Kidney capillary endothelial cell (primary cell): ENCODE measurements around the gene TMPRSS3.

Source experiments
- DNase-seq: peaks from one replicate; pipeline ENCODE4 v3.0.0-alpha.2; 2018; ENCODE audit warnings: low spot score

The TMPRSS3 gene

DNA sequence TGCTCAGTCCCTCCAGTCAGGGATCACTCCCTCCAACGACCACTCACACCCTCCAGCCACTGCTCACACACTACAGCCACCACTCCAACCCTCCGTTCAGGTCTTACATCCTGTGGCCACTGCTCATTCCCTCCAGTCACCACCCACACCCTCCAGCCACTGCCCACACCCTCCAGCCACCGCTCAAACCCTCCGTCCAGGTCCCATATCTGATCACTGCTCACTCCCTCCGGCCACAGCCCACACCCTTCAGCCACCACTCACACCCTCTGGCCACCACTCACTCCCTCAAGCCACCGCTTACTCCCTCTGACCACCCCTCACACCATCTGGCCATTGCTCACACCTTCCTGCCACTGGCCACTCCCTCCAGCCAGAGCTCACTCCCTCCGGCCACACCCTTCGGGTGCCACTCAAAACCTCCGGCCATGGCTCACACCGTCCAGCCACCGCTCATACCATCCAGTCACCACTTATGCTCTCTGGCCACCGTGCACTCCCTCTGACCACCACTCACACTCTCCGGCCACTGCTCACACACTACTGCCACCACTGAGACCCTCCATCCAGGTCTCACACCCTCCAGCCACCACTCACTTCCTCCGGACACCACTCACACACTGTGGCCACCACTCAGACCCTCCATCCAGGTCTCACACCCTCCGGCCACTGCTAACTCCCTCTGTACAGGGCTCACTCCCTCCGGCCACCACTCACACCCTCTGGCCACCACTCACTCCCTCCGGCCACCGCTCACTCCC, 24.8 kb downstream of the TMPRSS3 start:
- DNase-seq = no peak

DNA sequence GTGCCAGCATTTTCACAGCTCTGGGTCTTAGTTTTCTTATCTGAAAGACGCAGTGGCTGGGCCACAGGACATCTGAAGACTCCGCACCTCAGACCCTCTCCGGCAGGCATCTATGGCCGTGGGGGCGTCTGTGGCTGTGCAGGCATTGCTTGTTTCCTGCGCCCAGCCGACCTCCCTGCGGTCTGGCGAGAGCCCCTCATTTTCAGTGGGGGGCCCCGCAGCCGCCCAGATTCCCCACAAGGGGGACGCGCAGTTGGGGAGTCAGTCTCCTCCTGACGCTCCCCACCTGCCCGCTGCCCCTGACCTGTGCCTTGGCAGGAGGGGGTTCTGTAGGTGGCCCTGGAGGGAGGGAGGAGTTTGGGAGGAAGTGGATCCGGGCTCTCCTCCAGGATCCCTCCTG, 26.0 kb downstream of the TMPRSS3 start:
- no peak for DNase-seq

DNA sequence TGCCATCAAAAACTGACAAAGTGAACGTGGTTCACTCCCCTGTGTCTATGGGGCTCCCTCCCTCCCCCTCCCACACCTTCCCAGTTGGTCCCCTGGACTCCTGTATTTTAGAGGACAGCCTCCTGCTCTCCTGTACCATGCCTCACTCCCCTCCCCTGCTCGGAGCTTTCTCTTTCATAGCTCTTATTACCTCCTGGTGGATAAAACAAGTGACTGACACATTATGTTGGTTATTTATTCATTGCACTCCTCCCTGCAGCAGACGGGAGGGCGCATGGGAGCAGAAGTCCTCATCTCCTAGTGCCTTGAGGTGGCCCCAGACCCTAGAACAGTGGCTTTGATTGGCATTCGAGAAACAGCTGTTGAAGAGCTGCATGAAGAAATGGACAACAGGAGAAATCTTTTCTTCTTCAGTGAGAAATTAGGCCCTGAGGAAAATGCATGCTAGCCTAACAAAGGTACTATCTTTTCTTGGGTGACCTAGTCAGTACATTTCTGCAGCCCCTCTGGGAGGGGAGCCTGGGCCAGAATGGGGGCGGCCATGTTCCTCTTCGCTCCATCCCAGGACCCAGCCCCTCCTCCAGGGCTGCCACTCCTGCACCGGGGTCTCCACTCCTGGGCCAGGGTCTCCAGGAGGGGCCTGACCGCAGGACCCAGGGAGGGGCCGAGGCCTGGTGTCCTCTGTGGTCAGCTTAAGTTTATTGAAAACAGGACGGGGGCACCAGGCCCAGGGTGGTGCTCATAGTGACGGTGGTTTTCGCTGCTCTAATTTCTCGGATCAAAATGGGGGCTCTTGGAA, 28.3 kb downstream of the TMPRSS3 start:
- DNase-seq = no peak

DNA sequence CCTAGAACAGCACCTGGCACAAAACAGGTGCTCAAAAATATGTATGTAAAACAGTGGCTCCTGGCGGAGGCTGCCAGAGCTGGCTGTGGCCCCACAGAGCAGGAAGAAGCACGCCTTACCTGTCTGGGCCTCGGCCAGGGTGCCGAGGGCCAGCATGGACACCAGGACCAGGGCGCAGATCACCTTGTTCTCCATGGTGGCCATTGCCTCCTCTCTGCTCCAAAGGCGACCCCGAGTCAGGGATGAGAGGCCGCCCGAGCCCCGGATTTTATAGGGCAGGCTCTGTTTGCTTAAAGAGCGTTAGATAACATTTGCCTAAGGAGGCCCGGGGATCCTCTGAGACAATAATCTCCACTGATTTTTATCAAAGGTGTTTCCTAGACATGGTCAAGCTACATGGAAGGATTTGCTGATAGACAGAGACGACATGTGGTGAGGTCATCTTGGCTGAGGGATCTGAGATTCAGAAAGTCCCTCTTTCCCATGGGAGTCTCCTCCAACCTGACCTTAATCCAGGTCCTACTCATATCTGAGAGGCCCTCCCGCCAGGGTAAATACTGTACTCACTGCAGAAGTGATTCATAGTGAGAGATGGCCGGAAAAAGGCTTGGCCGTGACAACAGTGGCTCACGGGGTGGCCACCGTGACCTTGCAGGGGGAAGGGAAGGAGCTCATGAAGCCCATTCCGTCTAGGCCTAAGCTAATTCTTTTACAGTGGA, 29.4 kb downstream of the TMPRSS3 start, which contains the start of gene TFF1:
TSS of gene TFF1 (minus strand) at position 244 of the 719 bp plus-strand sequence. CDS start at position 204, 40 bp downstream.
- peak; percentile 38 for DNase-seq

DNA sequence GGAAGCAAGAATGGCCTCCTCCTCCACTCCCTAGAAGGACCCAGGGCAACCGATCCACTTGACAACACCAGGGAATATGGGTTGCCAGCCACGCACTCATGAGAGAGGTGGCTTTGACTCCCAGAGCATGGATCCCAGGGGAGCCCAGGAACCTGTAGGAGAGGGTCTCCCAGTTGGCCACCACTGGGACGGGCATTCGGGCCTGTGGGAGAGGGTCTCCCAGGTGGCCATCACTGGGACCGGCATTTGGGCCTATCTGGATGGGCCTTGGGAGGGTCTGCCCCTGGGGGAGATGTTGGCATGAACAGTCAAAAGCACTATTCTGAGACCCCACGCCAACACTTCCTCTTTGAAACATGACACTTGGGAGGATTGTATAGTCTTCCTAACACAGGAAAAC, 30.1 kb downstream of the TMPRSS3 start:
- no peak for DNase-seq

DNA sequence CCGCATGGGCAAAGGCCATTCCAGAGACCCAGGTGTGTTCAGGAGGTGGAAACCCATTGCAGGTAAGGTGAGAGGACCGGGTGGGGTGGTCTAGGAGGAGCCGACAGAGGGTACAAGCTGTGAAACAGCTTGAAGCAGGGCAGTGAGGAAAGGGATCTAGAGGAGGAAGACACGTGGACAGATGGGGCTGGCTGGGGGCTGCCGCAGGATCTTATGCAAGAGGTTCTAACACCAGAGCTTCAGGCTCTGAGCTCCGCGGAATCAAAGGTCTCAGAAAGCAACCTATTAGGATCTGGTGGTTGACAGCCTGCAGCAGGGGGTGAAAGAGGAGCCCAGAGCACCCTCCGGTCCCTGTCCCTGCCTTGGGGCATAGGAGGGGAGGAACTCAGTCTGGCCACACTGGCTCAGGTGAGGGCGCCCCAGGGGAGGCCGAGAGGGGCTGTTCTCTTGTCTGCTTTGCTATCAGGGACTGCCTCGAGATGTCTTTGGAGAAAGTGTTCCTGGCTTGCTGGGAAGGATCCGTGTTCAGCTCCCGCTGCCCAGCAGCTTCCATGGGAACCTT, 31.5 kb downstream of the TMPRSS3 start:
- DNase-seq = no peak

DNA sequence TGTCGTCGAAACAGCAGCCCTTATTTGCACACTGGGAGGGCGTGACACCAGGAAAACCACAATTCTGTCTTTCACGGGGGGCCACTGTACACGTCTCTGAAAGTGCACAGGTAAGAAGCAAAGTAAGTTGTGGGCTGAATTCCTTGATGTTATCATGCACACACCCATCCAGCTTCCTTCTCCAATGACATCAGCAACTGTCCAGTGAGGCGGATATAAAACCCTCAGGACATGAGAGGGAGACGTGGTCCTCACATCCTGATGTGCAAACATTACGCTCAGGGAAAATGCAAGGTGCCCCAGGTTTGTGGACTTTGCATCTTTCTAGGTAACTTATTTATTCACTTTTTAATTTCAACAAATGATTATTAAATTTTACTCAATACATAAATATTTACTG, 32.5 kb downstream of the TMPRSS3 start:
- DNase-seq = no peak

DNA sequence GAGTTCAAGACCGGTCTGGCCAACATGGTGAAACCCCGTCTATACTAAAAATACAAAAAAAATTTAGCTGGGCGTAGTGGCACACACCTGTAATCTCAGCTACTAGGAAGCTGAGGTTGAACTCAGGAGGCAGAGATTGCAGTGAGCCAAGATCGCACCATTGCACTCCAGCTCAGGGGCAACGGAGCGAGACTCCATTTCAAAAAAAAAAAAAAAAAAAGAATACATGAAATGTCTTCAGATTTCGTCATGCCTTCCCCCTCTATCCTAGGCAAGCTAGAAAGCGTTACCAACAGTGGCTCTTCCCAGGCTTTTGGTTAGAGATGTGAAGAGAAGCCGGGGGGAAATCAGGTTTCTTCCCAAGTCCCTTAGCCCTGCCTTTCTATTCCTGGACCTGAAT, 33.2 kb downstream of the TMPRSS3 start:
- no peak for DNase-seq

DNA sequence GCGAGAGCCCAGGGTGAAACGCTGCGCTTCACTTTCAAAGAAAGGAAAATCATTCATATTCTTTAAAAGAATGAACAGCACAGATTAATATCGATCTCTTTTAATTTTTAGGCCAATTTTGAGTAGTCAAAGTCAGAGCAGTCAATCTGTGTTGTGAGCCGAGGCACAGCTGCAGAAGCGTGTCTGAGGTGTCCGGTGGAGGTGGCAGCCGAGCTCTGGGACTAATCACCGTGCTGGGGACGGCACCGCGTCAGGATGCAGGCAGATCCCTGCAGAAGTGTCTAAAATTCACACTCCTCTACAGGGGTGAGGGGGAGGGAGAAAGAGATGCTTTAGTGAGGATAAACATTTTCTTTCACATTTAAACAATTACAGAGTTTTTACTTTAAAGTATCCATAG, 33.7 kb downstream of the TMPRSS3 start:
- DNase-seq = no peak

DNA sequence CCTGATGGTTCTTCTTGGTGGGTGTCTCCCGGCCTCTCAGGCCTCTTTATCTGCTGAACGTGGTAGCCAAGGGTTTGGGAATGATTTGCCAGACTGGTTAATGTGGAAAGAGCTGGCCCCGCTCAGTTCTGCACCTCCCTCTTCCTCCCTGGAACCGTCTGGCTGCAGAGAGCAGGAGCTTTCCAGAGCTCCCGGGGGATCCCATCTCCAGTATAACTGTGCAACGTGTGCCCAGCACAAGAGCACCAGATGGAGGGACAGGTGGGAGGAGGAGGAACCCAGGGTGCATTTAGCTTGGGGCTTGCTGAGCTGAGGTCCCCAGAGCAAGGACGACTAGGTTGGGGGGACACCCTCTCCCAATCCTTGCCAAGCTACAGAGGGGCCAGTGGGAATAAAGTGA, 34.6 kb downstream of the TMPRSS3 start:
- DNase-seq = no peak

DNA sequence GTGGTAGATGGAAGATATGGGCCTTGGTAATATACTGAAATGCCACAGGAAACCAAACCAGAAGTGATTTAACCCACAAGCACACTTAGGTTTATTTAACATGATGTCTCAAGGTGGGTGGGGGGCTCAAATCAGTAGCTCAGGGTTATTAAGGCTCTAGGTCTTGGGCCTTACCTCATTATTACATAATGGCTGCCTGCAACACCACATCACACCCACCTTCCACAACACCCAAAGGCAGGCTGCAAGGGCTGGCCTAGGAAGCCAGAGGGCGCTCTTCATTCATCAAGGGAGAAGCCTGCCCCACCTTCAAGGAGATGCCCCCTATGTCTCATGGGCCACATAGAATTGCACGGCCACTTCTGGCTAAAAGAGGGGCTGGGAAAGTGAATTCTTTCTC, 35.5 kb downstream of the TMPRSS3 start:
- DNase-seq = no peak

DNA sequence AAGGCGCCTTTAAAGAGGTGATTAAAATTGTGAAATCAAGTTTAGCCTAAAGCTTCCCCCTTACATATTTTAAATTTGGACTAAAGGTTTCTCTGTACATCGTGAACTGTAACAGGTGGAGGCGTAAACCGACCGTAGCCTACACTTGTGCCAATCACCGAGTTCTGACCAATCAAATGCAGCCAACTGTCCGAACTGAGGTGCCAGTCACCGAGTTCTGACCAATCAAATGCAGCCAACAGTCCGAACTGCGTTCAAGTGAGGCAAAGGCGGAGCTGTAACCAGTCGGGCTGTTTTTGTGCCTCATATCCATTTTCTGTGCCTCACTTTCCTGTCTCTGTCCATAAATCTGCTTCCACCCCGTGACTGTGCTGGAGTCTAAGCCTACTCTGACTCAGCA, 36.9 kb downstream of the TMPRSS3 start:
- no peak for DNase-seq

DNA sequence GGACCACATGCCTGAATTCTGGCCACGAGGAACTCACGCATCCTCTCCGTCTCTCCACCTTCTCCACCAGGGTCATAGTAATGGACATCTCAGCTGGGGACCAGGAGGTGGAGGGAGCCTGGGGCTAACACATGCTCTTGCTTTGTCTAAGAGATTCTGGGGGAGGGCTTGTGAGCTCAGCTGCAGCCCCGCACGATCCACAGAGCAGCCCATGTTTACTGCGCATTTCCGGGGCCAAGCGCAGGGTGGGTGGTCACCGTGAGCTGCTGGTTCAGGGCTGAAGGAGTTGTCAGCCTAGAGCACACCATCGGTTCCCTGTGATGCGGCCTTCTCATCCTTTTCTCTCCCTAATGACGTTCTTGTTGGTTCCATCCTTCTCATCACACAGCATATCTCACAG, 37.6 kb downstream of the TMPRSS3 start:
- no peak for DNase-seq

DNA sequence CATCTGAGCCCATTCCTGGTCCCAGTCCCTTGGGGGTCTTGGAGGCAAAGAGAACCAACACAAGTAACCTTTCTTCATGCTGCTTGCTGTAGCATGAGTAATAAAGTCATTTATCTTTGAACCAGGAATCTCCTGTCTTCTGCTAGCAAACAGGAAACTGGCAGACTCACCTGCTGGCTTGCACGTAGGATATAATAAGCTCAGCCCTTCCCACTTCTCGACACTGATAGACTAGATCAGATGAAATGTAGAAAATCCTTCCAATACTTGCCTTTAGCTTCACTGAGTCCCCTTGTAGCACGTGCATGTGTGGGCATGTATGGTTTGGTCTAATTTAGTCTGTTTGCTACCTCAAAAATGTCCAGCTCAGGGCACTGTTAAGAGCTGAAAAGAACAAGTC, 38.5 kb downstream of the TMPRSS3 start:
- DNase-seq = no peak

DNA sequence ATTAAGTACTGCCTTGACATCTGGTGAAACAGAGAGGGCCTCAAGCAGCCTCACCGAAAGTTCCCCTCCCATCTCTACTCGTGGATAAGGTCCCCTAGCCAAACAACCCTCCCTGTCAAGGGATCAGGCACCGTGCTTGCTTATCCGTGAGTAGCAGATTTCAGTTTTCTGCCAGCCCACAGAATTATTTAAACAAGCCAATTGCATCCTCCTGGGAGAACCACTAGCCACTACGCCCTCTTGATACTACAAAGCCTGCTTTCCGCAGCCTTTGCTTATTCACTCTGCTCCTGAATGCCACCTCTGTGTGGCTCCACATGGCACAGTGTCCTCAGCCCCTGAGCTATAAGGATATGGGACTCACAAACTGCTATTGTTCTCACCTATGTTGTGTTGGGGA, 39.2 kb downstream of the TMPRSS3 start:
- no peak for DNase-seq

DNA sequence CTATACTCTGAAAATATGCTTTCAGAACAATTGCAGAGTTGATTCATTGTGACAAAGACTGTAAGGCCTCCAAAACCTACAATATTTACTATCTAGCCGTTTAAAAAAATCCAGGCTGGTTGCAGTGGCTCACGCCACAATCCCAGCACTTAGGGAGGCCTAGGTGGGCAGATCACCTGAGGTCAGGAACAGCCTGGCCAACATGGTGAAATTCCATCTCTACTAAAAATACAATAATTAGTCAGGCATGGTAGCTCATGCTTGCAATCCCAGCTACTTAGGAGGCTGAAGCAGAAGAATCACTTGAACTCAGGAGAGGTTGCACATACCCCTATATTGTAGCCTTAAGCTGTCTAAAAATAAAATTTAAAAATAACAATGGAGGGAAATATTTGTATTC, 39.8 kb downstream of the TMPRSS3 start:
- DNase-seq = no peak

DNA sequence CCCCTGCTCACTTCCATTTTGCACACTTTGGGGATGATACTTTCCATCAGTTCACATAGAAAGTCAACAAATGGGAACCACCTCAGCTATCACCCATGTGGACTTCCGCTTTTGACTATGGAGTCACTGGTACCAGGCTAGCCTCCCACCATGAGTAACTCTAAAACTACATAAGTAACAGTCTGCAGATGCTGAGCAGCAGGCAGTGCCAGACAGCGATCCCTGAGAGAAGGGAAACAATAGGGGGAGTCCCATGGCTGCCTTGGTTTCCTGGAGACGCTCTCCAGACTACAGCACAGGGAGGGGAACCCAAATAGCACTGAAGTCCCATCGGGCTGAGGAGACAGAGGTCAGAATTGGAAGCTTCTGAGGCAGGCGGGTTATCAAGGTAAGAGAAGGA, 42.2 kb downstream of the TMPRSS3 start:
- no peak for DNase-seq

DNA sequence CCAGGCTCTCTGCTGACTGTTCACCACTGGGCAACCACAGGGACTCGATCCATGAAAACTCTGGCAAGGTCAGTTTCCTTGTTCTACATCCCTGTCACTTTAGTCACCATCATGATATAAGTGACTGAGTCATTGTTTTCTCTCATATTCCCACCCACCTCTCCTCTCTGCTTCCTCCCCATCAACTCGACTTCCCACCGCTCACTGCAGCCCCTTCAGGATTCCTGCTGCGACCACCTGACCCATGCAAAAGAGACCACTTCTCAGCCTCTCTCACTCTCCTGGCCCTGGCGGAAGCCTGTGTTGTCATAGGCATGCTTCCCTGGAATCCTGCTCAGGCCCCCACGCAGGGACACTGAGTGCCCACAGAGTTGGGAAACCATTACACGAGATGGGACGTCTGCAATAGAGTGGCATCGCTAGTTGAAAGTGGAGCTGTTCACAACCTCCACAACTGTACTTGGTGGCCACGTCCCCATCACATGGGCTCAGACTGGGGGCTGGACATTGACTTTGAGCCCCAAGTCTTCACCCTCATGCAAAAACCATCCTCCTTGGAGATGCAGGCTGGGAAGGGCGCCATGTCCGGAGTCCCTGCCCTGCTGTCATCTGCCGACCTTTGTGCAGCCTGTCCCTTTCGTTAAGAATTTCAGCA, 43.3 kb downstream of the TMPRSS3 start:
- DNase-seq = no peak

DNA sequence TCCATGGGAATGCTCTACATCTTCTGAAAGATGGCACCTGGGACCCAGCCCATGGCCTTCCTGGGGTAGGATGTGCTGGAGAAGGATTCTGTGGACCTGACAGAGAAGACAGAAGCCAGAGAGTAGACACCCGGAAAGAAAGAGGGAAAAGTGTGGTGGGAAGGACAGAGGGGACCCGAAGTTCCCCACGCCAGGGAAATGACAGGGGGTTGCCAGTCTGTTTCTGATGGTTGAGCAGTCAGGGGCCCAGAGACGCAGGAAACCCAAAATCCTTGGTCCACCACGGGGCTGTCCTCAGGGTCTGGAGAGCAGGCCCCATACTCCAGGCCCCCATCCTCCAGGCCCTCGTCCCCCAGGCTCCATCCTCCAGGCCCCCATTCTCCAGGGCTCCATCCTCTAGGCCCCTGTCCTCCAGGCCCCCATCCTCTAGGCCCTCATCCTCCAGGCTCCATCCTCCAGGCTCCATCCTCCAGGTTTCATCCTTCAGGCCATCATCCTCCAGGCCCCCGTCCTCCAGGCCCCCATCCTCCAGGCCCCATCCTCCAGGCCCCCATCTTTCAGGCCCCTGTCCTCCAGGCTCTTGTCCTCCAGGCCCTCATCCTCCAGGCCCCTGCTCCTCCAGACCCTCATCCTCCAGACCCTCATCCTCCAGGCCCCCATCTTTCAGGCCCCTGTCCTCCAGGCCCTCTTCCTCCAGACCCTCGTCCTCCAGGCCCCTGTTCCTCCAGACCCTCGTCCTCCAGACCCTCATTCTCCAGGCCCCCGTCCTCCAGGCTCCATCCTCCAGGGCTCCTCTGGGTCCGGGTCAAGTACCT, 44.0 kb downstream of the TMPRSS3 start:
- no peak for DNase-seq

DNA sequence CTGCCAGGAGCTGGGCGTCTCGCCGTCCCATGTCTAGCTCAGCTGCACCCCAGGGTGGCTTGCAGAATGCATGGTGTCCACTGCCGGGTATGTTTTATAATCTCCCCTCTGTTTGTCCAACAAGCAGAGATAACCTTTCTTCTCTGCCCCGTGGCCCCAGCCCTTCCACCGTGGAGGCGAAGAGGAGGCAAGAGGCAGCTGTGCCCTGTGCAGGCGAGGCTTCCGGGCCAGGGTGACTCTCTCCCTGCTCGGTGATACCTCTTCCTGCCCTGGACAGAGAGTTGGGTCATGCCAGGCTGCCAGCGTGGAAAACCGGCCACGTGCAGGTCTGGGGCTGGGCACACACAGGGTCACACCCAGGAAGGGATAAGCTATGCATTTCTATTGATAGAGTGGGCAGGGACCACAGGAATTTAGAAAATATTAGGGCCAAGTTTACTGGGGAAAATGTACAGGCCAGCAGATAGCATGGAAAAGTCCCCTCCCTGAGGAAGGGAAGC, 44.9 kb downstream of the TMPRSS3 start, which contains the start of gene TFF2:
TSS of gene TFF2 (minus strand) at position 68 of the 500 bp plus-strand sequence. CDS start at position 31, 37 bp downstream.
- DNase-seq = no peak
